ENCODE measurements around the gene ITSN1.

DNA sequence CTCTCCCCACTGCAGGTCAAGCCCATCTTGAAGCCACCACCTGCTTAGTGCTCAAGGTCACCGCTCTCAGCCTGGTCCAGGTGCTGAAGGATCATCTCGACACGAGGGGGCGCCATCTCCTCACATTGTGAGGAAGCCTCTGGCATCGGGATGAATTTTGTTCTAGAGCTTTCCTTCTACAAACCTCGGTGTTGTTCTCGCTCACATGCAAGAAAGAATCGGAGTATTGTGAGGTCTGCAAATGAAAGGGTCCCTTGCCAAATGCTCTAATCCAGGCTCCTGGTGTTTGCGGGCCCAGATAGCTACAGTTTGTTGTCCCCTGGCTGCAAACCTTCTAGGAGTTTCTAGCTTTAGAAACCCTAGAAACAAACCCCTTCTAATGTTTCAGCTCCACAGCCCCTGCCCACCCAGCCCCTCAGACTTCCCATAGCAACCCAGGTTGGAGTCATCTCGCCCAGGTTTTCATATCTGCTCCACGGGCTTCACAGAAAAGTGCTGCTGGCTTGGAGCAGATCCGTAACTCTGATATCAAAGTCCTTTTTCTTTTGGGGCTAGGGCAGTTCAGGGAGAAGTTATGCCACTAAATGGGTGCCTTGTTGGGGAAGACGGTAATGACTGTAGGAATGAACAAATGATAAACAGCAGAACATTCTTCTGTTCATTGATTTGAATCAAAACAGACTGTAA is 281.9 kb downstream of the ITSN1 start:
- TF ChIP-seq POLR2AphosphoS5 (IDR thresholded peaks at IDR 0.05) = no peak
- TF ChIP-seq, protein P1, sequence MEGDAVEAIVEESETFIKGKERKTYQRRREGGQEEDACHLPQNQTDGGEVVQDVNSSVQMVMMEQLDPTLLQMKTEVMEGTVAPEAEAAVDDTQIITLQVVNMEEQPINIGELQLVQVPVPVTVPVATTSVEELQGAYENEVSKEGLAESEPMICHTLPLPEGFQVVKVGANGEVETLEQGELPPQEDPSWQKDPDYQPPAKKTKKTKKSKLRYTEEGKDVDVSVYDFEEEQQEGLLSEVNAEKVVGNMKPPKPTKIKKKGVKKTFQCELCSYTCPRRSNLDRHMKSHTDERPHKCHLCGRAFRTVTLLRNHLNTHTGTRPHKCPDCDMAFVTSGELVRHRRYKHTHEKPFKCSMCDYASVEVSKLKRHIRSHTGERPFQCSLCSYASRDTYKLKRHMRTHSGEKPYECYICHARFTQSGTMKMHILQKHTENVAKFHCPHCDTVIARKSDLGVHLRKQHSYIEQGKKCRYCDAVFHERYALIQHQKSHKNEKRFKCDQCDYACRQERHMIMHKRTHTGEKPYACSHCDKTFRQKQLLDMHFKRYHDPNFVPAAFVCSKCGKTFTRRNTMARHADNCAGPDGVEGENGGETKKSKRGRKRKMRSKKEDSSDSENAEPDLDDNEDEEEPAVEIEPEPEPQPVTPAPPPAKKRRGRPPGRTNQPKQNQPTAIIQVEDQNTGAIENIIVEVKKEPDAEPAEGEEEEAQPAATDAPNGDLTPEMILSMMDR (IDR thresholded peaks at IDR 0.05; ENCODE audit: poor library complexity, severe bottlenecking) = peak; percentile 97
- TF ChIP-seq EZH2 (IDR thresholded peaks at IDR 0.05; ENCODE audit: borderline replicate concordance, insufficient read depth, low read length, poor library complexity, severe bottlenecking) = no peak
- TF ChIP-seq TAF1 (IDR thresholded peaks at IDR 0.05; ENCODE audit: low read depth) = no peak
- TF ChIP-seq EP300 (conservative IDR thresholded peaks at IDR 0.05; ENCODE audit: poor library complexity, severe bottlenecking) = peak; percentile 24
- no peak for TF ChIP-seq REST (IDR thresholded peaks at IDR 0.05; ENCODE audit: borderline replicate concordance)
- TF ChIP-seq RAD21 (conservative IDR thresholded peaks at IDR 0.05) = peak; percentile 100
- TF ChIP-seq SMC3 (conservative IDR thresholded peaks at IDR 0.05; ENCODE audit: poor library complexity) = peak; percentile 100
